ENCODE data around the gene TASOR2. TPM values are rescaled to one million over a fixed set of nuclear protein-coding genes. Genes with fewer than 3 reads are reported as not detected.

The TASOR2 gene
- polyA plus RNA-seq, 1 experiment = 27.1 TPM

DNA sequence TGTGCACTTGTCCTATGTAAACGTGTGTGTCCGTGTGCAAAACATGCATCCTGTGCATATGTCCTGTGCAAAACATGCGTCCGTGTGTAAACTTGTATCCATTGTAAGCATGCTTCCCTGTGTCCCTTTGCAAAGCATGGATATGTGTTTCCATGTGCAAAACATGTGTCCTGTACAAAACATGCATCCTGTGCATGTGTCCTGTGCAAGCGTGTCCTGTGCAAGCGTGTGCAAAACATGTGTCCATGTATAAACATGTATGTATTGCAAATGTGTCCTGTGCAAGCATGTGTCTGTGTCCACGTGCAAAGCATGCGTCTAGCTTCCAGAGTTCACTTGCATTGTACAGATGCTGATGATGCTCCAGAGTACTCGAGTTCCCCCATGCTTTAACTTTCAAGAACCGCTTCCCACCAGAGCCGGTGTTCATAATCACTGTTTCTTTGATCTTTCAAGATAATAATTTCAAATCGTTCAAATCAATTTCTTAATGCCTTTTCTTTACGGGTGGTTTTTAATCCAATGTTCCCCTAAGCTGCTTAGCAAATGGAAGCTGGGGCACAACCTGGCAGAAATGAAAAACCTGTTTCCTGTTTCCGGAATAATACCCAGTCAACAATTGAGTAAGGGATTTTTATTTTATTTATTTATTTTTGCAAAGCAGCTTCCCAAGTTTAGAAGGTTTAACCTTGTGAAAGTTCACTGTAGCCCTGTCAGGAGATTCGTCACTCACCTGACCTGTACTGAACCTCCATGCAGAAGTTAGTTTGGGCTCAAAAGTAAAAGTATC, 17.6 kb upstream of the TASOR2 start:
- CTCF ChIA-PET = interaction anchor here (1.3 kb wide), 1 partner anchor 14 kb away, joined by 5 read pairs; no protein-coding TSS in a partner anchor

DNA sequence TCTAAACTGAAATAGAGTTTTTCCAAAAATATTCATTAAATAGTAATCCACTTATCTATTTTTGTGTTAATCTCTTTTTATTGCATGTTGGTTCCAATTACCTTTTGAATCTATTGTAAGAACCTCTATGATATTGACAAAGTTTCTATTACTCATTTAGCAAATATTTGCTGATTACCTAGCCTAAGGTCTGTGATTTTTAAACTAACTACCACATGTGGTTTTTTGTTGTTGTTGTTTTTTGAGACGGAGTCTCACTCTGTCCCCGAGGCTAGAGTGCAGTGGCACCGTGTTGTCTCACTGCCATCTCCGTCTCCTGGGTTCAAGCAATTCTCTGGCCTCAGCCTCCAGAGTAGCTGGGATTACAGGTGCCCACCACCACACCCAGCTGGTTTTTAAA, 16.2 kb upstream of the TASOR2 start:
- CTCF ChIA-PET = no interaction called here
- POLR2A ChIA-PET = no interaction called here
- no peaks in the 10 kb centered on the region for H3K36me3 ChIP-seq (ENCODE audit: control insufficient read depth, insufficient read depth, low read length)

More for the DNA sequence above, 17.6 kb upstream of the TASOR2 start:
- TF ChIP-seq, protein P1, sequence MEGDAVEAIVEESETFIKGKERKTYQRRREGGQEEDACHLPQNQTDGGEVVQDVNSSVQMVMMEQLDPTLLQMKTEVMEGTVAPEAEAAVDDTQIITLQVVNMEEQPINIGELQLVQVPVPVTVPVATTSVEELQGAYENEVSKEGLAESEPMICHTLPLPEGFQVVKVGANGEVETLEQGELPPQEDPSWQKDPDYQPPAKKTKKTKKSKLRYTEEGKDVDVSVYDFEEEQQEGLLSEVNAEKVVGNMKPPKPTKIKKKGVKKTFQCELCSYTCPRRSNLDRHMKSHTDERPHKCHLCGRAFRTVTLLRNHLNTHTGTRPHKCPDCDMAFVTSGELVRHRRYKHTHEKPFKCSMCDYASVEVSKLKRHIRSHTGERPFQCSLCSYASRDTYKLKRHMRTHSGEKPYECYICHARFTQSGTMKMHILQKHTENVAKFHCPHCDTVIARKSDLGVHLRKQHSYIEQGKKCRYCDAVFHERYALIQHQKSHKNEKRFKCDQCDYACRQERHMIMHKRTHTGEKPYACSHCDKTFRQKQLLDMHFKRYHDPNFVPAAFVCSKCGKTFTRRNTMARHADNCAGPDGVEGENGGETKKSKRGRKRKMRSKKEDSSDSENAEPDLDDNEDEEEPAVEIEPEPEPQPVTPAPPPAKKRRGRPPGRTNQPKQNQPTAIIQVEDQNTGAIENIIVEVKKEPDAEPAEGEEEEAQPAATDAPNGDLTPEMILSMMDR (IDR thresholded peaks at IDR 0.05; ENCODE audit: insufficient read depth, low read depth, low read length) = no peak
- no peak for DNase-seq (ENCODE audit: low read depth)
- Histone ChIP-seq H3K4me3 (ENCODE audit: low read depth, low read length) (peak overlapping the region; percentile 64), H3K27me3 (ENCODE audit: control insufficient read depth, insufficient read depth, low read length) (peaks cover 1% of the 10 kb centered on the region; the same call in 1 of the 2 replicates), H3K36me3 (ENCODE audit: control insufficient read depth, insufficient read depth, low read length) (no peaks in the 10 kb centered on the region)
- POLR2A ChIA-PET = no interaction called here

DNA sequence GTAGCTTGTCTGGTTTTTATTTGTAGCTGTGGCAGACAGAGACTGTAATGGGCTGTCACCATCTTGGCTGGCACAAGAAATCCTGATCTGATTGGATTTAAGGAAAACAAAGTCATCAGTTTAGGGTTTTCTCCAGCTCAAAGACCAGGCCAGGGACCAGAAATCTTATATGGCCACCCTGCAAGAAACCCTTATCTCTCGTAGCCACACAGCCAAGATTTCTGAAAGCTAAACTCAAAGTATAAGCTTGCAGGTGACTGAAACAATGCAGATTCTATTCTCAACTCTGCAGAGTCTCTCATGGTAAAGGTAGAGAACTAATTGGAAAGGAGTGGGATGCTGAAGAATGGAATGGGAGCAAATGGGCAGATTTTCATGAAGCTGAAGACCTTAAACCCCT, 15.0 kb upstream of the TASOR2 start:
- TF ChIP-seq, protein P1 (IDR thresholded peaks at IDR 0.05; ENCODE audit: insufficient read depth, low read depth, low read length) = no peak
- no peaks in the 10 kb centered on the region for H3K36me3 ChIP-seq (ENCODE audit: control insufficient read depth, insufficient read depth, low read length)
- no peak overlapping the region for H3K4me3 ChIP-seq (ENCODE audit: low read depth, low read length)
- peaks cover 1% of the 10 kb centered on the region; the same call in 1 of the 2 replicates for H3K27me3 ChIP-seq (ENCODE audit: control insufficient read depth, insufficient read depth, low read length)
- ChIA-PET POLR2A (no interaction called here), CTCF (interaction anchor here (1.1 kb wide), 1 partner anchor 9 kb away, joined by 5 read pairs; no protein-coding TSS in a partner anchor)
- no peak for DNase-seq (ENCODE audit: low read depth)

More for the DNA sequence above, 16.2 kb upstream of the TASOR2 start:
- Histone ChIP-seq H3K4me3 (ENCODE audit: low read depth, low read length) (no peak overlapping the region), H3K27me3 (ENCODE audit: control insufficient read depth, insufficient read depth, low read length) (peaks cover 1% of the 10 kb centered on the region; the same call in 1 of the 2 replicates)
- no peak for DNase-seq (ENCODE audit: low read depth)
- TF ChIP-seq, protein P1 (IDR thresholded peaks at IDR 0.05; ENCODE audit: insufficient read depth, low read depth, low read length) = no peak

DNA sequence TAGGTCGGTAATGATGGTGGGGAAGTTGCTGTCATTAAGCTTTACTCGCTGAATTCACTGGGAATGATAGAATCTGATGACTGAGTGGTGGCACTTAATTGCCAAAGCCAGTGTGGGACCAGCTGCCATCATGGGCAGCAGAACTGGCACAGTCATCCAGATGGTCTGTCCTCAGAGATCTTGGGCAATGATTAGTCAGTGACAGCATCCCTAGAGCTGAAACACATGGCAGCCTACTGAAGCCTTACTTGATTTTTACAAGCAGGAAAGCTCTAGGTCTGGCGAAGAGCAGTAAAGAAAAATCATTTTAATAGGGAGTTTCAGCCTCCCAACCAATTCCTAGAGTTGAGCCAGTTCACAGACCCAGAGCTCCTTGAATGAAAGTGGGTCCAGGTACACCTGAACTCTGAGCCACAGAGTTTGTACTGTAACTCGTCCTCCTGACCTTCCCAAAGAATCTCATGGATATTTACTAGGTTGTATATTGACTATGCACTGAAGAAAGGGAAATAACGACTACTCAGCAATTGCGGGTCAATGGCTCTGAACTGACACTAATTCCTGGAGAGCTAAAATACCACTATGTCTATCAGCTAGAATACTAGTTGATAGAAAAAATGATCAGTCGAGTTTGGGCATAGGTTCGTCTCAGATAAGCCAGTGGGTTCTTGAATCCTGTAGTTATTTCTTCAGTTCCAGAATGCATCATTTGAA, 13.8 kb upstream of the TASOR2 start:
- TF ChIP-seq, protein P1 (IDR thresholded peaks at IDR 0.05; ENCODE audit: insufficient read depth, low read depth, low read length) = no peak
- no peak overlapping the region for H3K4me3 ChIP-seq (ENCODE audit: low read depth, low read length)
- DNase-seq (ENCODE audit: low read depth) = no peak
- H3K36me3 ChIP-seq (ENCODE audit: control insufficient read depth, insufficient read depth, low read length) = no peaks in the 10 kb centered on the region
- ChIA-PET CTCF (interaction anchor here (1.3 kb wide), 1 partner anchor 9 kb away, joined by 3 read pairs; no protein-coding TSS in a partner anchor), POLR2A (no interaction called here)
- H3K27me3 ChIP-seq (ENCODE audit: control insufficient read depth, insufficient read depth, low read length) = peaks cover 1% of the 10 kb centered on the region; the same call in 1 of the 2 replicates
